ENCODE data around the gene RPL13. TPM values are rescaled to one million over a fixed set of nuclear protein-coding genes. Genes with fewer than 3 reads are reported as not detected.

The RPL13 gene
- total and polyA plus RNA-seq, 2 of the 13 experiments (the other 11 are each of a cell fraction or from before 2014, with no cell fraction given), result 2,988 to 4,411 TPM

DNA sequence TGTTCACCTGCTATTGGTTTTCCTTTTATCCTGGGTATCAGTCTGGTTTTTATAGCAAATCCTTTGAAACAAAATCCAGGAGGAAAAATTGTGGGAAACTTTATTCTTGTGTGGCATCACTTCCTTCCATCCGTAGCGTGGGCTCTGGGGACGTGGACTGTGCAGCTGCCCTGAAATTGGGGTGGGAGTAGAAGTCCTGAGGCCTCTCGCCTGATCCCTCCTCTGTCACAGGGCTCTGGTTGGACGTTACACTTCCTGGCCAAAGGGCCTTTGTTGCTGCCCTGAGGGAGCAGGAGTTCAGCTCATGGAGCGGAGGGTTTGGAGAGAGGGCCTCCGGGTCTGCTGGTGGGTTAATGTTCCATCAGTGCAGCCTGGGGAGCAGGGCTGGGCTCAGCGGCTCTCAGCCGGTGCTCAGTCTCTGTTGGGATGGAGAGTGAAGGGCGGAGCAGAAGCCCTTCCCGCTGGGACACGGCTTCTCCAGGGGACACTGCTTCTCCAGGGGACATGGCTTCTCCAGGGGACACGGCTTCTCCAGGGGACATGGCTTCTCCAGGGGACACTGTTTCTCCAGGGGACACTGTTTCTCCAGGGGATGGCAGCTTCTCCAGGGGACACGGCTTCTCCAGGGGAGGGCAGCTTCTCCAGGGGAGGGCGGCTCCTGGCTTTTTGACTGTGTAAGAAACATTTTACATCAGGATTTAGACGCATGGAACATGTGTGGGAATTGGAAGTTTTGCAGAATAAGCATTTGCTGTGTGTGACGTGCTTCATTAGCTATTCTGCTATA lies 15.2 kb upstream of the RPL13 start (continued):
- TF ChIP-seq ZNF816 (CRISPR knock-in tag; IDR thresholded peaks at IDR 0.05; ENCODE audit: borderline replicate concordance) (no peak), ZEB1 (IDR thresholded peaks at IDR 0.05; ENCODE audit: insufficient replicate concordance, low read depth) (peak; percentile 55), MTF1 (CRISPR knock-in tag; IDR thresholded peaks at IDR 0.05) (no peak), ZNF543 (CRISPR knock-in tag; IDR thresholded peaks at IDR 0.05) (no peak), ERF (CRISPR knock-in tag; IDR thresholded peaks at IDR 0.05) (peak; percentile 19; the same call in 1 of the 2 replicates), CHCHD3 (CRISPR knock-in tag; IDR thresholded peaks at IDR 0.05) (no peak), HMG20A (CRISPR knock-in tag; IDR thresholded peaks at IDR 0.05; ENCODE audit: borderline replicate concordance) (no peak), FOSL1 (CRISPR knock-in tag; IDR thresholded peaks at IDR 0.05; ENCODE audit: borderline replicate concordance) (no peak), ZBTB20 (CRISPR knock-in tag; IDR thresholded peaks at IDR 0.05; ENCODE audit: borderline replicate concordance, low read depth) (peak; percentile 90)
- TF ChIP-seq, protein P1, sequence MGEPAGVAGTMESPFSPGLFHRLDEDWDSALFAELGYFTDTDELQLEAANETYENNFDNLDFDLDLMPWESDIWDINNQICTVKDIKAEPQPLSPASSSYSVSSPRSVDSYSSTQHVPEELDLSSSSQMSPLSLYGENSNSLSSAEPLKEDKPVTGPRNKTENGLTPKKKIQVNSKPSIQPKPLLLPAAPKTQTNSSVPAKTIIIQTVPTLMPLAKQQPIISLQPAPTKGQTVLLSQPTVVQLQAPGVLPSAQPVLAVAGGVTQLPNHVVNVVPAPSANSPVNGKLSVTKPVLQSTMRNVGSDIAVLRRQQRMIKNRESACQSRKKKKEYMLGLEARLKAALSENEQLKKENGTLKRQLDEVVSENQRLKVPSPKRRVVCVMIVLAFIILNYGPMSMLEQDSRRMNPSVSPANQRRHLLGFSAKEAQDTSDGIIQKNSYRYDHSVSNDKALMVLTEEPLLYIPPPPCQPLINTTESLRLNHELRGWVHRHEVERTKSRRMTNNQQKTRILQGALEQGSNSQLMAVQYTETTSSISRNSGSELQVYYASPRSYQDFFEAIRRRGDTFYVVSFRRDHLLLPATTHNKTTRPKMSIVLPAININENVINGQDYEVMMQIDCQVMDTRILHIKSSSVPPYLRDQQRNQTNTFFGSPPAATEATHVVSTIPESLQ (CRISPR knock-in tag; conservative IDR thresholded peaks at IDR 0.05), result no peak
- TF ChIP-seq, protein P2, sequence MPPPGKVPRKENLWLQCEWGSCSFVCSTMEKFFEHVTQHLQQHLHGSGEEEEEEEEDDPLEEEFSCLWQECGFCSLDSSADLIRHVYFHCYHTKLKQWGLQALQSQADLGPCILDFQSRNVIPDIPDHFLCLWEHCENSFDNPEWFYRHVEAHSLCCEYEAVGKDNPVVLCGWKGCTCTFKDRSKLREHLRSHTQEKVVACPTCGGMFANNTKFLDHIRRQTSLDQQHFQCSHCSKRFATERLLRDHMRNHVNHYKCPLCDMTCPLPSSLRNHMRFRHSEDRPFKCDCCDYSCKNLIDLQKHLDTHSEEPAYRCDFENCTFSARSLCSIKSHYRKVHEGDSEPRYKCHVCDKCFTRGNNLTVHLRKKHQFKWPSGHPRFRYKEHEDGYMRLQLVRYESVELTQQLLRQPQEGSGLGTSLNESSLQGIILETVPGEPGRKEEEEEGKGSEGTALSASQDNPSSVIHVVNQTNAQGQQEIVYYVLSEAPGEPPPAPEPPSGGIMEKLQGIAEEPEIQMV (CRISPR knock-in tag; IDR thresholded peaks at IDR 0.05; ENCODE audit: low read depth), result peak; percentile 79; the same call in 1 of the 2 replicates
- TF ChIP-seq, protein P3, sequence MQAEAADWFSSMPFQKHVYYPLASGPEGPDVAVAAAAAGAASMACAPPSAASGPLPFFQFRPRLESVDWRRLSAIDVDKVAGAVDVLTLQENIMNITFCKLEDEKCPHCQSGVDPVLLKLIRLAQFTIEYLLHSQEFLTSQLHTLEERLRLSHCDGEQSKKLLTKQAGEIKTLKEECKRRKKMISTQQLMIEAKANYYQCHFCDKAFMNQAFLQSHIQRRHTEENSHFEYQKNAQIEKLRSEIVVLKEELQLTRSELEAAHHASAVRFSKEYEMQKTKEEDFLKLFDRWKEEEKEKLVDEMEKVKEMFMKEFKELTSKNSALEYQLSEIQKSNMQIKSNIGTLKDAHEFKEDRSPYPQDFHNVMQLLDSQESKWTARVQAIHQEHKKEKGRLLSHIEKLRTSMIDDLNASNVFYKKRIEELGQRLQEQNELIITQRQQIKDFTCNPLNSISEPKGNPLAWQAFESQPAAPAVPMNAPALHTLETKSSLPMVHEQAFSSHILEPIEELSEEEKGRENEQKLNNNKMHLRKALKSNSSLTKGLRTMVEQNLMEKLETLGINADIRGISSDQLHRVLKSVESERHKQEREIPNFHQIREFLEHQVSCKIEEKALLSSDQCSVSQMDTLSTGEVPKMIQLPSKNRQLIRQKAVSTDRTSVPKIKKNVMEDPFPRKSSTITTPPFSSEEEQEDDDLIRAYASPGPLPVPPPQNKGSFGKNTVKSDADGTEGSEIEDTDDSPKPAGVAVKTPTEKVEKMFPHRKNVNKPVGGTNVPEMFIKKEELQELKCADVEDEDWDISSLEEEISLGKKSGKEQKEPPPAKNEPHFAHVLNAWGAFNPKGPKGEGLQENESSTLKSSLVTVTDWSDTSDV (CRISPR knock-in tag; IDR thresholded peaks at IDR 0.05), result 0 out of 2 replicates have a peak, but pooled peaks have one; percentile 51
- TF ChIP-seq, protein P4, sequence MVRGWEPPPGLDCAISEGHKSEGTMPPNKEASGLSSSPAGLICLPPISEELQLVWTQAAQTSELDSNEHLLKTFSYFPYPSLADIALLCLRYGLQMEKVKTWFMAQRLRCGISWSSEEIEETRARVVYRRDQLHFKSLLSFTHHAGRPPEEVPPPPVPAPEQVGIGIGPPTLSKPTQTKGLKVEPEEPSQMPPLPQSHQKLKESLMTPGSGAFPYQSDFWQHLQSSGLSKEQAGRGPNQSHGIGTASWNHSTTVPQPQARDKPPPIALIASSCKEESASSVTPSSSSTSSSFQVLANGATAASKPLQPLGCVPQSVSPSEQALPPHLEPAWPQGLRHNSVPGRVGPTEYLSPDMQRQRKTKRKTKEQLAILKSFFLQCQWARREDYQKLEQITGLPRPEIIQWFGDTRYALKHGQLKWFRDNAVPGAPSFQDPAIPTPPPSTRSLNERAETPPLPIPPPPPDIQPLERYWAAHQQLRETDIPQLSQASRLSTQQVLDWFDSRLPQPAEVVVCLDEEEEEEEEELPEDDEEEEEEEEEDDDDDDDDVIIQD (CRISPR knock-in tag; IDR thresholded peaks at IDR 0.05; ENCODE audit: low read depth), result no peak; the same call in 1 of the 2 replicates
- TF ChIP-seq, protein P5, sequence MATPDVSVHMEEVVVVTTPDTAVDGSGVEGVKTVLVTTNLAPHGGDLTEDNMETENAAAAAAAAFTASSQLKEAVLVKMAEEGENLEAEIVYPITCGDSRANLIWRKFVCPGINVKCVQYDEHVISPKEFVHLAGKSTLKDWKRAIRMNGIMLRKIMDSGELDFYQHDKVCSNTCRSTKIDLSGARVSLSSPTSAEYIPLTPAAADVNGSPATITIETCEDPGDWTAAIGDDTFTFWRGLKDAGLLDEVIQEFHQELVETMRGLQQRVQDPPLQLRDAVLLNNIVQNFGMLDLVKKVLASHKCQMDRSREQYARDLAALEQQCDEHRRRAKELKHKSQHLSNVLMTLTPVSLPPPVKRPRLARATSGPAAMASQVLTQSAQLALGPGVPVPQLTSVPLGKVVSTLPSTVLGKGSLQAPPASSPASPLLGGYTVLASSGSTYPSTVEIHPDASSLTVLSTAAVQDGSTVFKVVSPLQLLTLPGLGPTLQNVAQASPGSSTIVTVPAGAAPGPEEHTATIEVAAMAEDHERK (CRISPR knock-in tag; IDR thresholded peaks at IDR 0.05; ENCODE audit: low read depth), result no peak
